Measurements from ENCODE around the gene CYB561D1.

GRCh38 chr1:109501644-109502363 is 7.9 kb downstream of the CYB561D1 start:
- TF ChIP-seq ZNF561 (tag by site-specific recombination; IDR thresholded peaks at IDR 0.05; ENCODE audit: borderline replicate concordance) (no peak), ZNF274 (IDR thresholded peaks at IDR 0.05; ENCODE audit: low read length) (no peak), ZNF274 (tag by site-specific recombination; IDR thresholded peaks at IDR 0.05; ENCODE audit: borderline replicate concordance) (no peak), ZNF202 (tag by site-specific recombination; IDR thresholded peaks at IDR 0.05; ENCODE audit: borderline replicate concordance) (no peak), ZNF114 (tag by site-specific recombination; IDR thresholded peaks at IDR 0.05) (no peak), CTCF (tag by site-specific recombination; IDR thresholded peaks at IDR 0.05) (no peak), PATZ1 (tag by site-specific recombination; IDR thresholded peaks at IDR 0.05) (no peak), ZNF701 (tag by site-specific recombination; IDR thresholded peaks at IDR 0.05) (no peak), ZNF654 (tag by site-specific recombination; IDR thresholded peaks at IDR 0.05; ENCODE audit: low read depth) (no peak), PRDM1 (tag by site-specific recombination; IDR thresholded peaks at IDR 0.05) (no peak), ZBTB8A (tag by site-specific recombination; IDR thresholded peaks at IDR 0.05) (no peak), ZNF23 (tag by site-specific recombination; IDR thresholded peaks at IDR 0.05; ENCODE audit: borderline replicate concordance) (no peak), ZNF10 (tag by site-specific recombination; IDR thresholded peaks at IDR 0.05) (no peak), ZBTB11 (tag by site-specific recombination; conservative IDR thresholded peaks at IDR 0.05; ENCODE audit: low read depth) (no peak), ZBTB20 (tag by site-specific recombination; IDR thresholded peaks at IDR 0.05) (no peak)

Data from HEK293 (cell line).